GM12891 (cell line): ENCODE measurements around the gene PRMT5.
"Not testable (repeated sequence)": the region's sequence is repeated elsewhere in the genome, so short reads cannot be mapped to it uniquely, and the experiment has no call there.

ENCODE experiments used
- POLR2A ChIP-seq: IDR thresholded peaks from 2 replicates; pipeline ENCODE4 v1.6.1; 2011; ENCODE audit warnings: low read depth, low read length, control low read depth
- POLR2AphosphoS5 ChIP-seq: IDR thresholded peaks from 2 replicates; pipeline ENCODE4 v1.6.1; 2011; ENCODE audit warnings: low read depth, low read length, control low read depth
- TAF1 ChIP-seq: IDR thresholded peaks from 2 replicates; pipeline ENCODE4 v1.6.1; 2011; ENCODE audit warnings: low read depth, low read length, control low read depth

- TF ChIP-seq POLR2A, POLR2AphosphoS5, TAF1: not testable (repeated sequence)
These were observed 14.3 kb downstream of the PRMT5 start for GRCh38 chr14:22914836-22915235.
